GM15510 (cell line): ENCODE data around the gene TSC2.

ENCODE experiments used
- POLR2A ChIP-seq: IDR thresholded peaks from 3 replicates; pipeline ENCODE4 v1.6.1; 2011; ENCODE audit warnings: borderline replicate concordance; ENCODE audit not compliant: insufficient read length; ENCODE audit errors: extremely low read depth

TSC2 gene

DNA sequence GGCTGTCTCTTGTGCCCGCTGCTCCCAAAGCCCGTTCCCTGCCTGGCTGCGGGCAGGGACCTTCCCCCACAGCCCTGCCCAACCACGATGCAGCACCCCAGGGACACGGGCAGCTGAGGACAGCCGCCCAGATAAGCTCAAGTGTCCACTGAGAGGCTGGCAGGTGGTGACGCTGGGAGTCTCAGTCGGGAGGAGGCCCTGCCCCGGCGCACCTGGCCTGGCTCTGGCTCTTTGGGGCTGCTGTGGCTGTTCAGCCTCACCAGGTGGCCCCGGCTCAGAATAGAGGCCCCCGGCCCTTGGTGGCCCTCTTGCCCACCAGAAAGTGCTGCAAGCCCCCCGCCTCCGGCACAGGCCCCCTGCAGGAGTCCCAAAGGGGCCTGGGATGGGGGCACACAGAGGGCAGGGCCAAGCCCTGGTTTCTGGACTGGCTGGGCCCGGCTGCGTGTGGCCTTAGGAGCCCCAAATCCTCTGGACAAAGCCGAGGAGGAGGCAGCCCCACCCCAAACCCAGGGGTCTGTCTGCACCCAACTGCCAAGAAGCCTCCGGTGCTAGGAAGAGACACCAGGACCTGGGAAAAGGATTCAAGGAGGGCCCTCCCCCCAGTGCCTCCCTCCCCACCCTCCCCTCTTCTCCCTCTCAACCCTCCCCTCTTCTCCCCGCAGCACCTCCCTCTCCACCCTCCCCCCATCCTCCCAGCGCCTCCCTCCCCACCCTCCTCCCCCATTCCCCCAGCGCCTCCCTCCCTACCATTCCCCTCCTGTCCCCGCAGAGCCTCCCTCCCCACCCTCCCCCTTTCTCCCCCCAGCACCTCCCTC, 5.4 kb upstream of the TSC2 start:
- TF ChIP-seq POLR2A: no peak

DNA sequence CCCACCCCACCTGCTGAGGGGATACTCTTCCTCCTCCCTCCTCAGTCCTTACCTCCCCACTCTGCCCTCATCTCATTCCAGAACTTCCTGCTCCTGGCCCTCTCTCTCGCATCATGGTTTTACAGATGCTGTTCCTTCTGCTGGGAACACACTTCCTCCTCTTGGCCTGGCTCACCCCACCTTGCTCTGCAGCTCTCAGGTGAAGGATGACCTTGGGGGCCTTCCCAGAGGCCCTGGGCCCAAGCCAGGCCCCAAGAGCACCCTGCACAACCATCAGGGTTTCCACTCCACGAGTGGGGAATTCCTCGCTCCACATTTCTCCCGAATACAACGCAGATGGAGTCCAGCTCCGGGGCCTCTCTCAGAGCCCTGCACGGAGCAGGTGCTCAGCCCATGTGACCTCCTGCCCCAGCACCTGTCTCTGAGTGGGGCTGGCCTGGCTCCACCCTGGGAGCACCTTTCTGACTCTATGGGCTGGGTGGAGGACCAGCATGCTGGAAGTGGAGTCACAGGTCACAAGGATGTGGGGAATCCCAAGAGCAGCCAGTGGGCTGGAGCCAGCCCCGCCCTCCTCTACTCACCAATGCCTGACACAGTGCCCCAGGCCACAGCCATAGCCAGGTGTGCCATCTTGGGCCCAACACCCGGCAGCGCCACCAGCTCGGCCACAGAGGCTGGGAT, 4.7 kb upstream of the TSC2 start:
- TF ChIP-seq POLR2A: no peak

DNA sequence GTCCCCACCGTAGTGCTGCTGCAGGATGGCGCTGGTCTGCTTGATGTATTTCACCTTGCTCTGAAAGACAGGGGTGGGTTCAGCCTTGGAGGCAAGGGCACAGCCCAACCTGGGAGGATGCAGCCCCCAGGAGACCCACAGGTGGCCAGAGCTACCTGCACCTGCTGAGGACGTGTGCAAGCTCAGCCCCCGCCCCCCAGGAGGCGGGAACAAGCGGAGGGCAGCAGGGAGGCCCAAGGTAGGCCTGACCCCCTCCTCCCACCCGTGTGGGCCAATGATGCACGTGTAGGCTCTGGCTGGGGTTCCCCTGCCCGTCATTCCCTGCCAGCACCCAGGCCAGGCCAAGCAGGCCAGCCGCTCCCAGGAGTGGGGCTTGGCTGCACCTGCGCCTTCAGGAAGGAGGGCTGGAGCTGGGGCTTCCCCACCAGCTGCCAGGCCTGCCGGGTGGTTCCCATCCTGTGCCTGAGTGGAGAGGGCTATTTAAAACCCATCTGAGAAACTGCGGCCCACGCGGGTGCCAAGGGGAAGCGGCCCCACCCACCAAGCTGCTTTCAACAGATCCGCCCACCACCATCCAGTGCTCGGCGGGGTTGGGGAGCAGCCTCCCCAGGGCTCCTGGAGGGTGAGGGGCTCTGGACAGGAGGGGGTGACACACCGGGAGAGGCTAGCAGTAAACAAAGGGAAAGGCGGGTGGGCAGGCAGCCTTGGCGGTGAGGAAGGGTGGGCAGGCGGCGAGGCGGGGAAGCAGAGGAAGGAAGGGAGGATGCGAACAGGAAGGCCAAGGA, 3.9 kb upstream of the TSC2 start:
- no peak for TF ChIP-seq POLR2A

DNA sequence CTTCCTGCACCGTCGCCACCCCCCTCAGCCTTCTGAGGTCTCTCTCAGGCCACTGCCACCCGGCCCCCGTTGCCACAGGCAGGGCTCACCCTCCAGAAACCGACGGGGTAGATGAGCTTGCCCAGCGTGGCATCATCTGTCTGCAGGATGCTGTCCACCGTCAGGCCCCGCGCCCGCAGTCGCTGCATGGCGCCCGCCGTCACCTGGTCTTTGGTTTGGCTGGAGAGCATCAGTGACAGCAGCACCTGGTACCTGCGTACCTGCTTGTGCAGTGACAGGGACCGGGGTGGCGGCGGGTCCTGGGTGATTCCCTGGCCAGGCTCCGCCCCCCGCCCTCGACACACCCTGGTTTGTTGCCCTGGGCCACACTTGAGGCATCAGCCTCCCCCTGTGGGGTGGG, 3.2 kb upstream of the TSC2 start:
- TF ChIP-seq POLR2A: no peak

DNA sequence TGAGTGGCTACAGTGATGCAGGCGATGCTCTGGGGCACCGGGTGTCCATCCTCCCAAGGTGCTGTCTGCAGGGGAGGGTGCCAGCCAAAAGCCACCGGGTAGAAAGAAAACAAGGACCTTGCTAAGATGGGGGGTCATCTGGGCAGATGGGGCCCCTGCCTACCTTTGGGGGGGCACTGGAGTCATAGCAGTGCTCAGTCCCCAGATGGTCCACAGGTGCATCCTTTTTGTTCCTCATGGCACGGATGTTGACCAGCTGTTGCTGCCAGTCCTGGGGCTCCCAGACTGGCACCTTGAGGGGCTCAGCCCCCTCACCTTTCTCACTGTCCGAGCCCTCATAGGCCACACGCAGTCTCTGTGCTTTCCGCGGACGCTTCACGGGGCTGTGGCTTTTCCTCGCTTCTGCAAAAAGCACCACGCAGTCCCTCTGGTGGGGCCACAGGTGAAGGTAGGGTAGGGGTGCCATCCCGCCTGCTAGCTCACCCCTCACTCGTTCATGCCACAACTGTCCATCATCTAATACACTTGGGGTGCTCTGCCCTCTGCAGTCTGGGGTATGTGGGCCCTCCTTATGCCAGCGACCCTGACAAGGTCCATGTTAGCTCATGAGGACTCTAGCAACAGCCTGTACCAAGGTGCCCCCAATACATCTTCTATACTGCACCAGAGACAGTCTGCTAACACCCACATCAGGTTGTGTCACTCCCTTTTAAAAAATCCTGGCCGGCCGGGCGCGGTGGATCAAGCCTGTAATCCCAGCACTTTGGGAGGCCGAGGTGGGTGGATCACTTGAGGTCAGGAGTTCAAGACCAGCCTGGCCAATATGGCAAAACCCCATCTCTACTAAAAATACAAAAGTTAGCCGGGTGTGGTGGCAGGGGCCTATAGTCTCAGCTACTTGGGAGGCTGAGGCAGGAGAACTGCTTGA, 1.6 kb upstream of the TSC2 start:
- no peak for TF ChIP-seq POLR2A

DNA sequence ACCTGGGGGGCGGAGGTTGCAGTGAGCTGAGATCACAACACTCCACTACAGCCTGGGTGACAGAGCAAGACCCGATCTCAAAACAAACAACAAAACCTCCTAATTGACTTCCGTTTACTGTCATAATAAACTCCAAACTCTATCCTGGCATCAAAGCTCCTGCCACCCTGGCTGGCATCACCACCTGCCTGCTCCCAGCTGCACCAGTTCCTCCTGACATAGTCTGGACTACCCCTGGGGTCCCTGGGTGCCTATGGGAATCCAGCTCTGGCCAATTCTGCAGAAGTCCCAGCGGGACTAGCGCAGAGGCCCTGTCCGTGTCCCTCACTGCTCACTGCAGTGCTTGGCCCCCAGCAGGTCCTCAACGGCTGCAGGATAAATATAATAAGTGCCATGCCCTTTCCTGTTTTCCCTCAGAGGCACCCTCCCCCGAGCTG, 874 bp upstream of the TSC2 start:
- TF ChIP-seq POLR2A: no peak

DNA sequence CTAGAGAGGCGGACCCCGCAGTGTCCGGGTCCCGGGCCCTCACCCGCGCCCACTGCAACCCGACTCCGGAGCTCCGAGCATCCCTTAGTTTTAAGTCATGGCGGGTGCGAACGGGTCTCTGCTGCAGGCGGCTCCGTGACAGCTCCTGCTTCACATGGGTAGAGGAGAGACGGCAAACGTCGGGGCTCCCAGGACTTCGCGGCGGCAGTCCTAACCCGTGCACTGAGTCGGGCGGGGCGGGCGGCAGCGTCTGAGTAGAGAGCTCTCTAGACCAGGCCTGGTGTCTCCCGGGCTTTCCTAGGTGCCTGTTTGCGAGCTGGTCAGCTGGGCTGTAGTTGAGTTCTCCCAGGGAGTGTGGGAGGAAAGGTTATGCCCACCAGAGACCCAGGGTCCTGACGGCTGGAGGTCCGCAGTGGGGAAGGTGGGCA, 345 bp downstream of the TSC2 start:
- no peak for TF ChIP-seq POLR2A

DNA sequence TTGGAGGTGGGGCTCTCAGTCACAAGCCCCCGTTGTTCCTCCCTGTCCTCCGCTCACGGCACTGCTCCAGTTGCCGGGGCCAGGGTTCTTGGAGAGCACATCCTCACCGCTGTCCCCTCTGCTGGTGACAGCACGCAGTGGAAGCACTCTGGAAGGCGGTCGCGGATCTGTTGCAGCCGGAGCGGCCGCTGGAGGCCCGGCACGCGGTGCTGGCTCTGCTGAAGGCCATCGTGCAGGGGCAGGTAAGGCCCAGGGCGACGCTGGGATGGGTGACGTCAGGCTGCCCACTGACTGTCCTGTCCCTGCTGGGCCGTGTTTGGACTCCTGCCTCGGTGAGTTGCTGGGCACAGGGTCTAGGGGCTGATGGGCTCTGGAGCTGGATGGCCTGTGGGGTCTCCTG, 5.4 kb downstream of the TSC2 start:
- no peak for TF ChIP-seq POLR2A

DNA sequence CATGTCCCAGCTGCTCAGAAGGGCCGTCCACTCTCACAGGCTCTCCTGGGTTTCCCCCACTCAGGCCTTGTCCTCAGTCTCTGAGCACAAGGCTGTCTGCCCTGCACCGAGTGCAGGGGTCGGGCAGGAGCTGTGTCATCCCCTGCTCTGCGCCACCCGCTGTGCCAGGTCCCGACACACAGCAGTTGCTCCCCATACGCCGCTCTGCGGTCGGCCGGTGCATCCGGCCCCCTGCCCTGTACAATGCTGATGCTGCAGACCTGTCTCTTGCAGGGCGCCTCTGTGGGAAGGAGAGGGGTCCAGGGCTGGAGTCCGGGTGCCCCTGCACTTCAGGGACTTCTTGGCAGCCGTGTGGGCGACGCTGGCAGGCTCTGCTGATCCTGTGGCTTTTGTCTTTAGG, 6.1 kb downstream of the TSC2 start:
- no peak for TF ChIP-seq POLR2A

DNA sequence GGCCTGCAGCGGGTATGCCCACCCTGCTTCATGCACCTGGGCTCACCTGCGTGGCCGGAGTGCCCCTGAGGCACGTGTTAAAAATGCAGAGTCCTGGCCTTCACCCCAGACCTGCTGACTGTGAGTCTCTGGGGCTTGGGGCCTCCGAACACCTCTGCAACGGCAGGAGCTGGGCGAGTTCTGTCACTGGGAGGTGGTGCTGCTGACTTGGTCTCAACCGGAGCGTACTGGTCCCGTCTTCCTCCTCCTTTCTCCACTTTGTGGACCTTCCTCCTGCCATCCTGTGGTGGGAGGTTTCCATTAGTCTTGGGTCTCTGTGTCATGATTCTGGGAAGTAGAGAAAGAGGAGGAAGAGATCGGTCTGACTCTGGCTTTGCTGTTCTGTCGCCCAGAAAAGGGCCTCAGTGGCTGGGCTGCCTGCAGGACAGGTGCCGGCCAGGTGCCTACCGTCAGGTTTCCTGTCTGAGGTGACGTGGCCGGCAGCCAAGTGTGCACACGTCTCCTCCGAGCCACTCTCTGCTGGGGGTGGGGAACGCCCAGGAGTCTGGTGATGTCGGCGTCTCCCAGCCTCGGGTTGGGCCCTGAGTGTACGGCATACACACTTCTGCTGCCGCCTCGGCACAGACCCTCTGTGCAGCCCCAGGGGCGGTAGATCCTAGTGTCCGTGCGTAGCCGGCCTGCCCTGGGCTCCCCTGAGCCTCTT, 6.9 kb downstream of the TSC2 start:
- TF ChIP-seq POLR2A: no peak

DNA sequence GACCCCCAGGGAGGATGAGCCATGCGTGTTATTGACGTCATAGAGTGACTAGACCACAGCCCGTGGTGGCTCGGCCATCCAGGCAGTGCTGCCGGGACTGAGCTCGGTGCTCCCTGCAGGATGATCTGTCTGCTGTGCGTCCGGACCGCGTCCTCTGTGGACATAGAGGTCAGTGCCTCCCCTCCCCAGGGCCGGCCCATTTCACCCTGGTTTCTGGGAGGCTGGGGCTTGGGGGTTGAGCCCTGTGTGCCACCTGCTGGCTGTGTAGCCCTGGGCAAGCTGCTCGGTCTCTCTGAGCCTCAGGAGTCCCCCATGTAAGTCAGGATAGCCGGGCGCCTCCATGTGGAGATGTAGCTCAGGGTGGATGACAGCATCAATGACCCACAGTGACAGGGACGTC, 8.3 kb downstream of the TSC2 start:
- TF ChIP-seq POLR2A: no peak

DNA sequence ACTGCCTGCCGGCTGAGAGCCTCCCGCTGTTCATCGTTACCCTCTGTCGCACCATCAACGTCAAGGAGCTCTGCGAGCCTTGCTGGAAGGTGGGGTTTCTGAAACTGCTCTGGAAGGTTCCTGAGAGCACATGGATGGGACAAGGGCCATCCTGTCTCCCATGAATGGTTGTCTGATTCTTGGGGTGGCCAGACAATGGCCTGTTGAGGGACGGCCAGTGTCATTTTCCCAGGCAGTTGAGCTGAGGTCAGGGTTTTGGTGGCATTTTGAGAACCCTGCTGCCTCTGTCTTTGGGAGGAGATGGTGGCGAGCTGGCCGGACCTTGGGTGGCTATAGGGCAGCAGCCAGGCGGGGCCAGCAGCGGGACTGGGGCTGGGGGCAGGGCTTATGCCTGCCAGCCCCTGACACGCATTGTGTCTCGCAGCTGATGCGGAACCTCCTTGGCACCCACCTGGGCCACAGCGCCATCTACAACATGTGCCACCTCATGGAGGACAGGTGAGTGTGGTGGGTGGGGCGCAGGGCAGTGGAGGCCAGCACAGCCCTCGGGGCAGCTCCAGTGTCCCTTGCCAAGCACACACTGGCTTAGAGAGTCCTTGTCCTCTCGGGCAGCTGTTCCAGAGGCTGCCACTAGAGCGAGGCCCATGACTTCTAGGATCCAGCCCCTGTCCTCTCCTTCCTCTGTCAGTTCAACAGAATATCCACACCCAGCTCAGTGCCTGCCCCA, 9.1 kb downstream of the TSC2 start:
- TF ChIP-seq POLR2A: no peak

DNA sequence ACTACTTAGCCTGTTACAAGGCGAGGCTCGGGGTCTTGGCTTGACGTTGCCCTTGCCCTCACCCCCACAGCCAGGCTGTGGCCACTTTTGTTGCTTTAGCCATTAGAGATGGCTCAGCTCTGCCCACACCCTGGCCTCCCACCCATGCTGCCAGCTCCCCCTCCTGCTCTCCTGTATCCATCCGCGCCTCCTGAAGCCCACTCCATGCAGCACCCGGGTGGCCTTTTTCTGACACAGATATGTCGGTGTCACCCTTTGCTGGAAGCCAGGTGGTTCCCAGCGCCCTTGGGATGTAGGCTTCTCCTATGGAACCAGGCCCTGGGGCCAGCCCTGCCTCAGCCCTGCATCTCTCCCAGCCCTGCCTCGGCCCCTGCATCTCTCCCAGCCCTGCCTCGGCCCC, 9.7 kb downstream of the TSC2 start:
- no peak for TF ChIP-seq POLR2A
